Right atrium auricular region (tissue), 2 donors: ENCODE results near the gene ZNF813. TPM values are rescaled to one million over a fixed set of nuclear protein-coding genes. Genes with fewer than 3 reads are reported as not detected.

Experiments
- DNase-seq: peaks from one replicate; pipeline ENCODE4 v3.0.0-alpha.2; 2019; ENCODE audit warnings: low spot score
- H3K27ac ChIP-seq, 2 donors: fragments of 200-600 bp; sonication (generic); 1 replicate in 1 of 2; 2 replicates in 1 of 2; pipeline ENCODE4 v1.5.1; 2016 to 2019
- H3K27me3 ChIP-seq, 2 donors: fragments of 200-600 bp; sonication (generic); one replicate each; pipeline versions ENCODE4 v1.5.1 to v1.6.0; 2017 to 2019
- H3K36me3 ChIP-seq: fragments of 200-600 bp; sonication (generic); one replicate; pipeline ENCODE4 v1.5.1; 2016
- H3K4me1 ChIP-seq, 2 donors: fragments of 200-600 bp; sonication (generic); one replicate each; pipeline versions ENCODE4 v1.5.1 to v1.6.0; 2017 to 2019
- H3K4me3 ChIP-seq, 2 donors: fragments of 200-600 bp; sonication (generic); 1 replicate in 1 of 2; 2 replicates in 1 of 2; pipeline ENCODE4 v1.5.1; 2017 to 2019; ENCODE audit warnings: mild to moderate bottlenecking in 1 of 2, moderate library complexity in 1 of 2
- H3K9me3 ChIP-seq, 2 donors: fragments of 200-600 bp; sonication (generic); one replicate each; pipeline ENCODE4 v1.5.1; 2019
- CTCF ChIP-seq, 2 donors: fragments of 200-600 bp; sonication (generic); IDR thresholded peaks; one replicate each; pipeline ENCODE4 v1.5.1; 2019; ENCODE audit warnings: antibody characterized with exemption in 2 of 2
- total RNA-seq, 2 donors: library from RNA; depleted of rRNA; stranded (reverse); fragments of >200 nt; gene quantifications; one replicate each; pipeline ENCODE4 v1.1.0, GENCODE V29; 2016

Gene ZNF813
- total RNA-seq, 2 donors from 2014 or later, result 0.63 to 1.3 TPM

GRCh38 chr19:53530622-53531021, 63.1 kb downstream of the ZNF813 start:
- peaks cover 0 to 7% of the 10 kb centered on the region in 2 donors for H3K9me3 ChIP-seq
- no peaks in the 10 kb centered on the region for H3K4me1 ChIP-seq
- H3K4me3 ChIP-seq, result no peak overlapping the region
- no peak overlapping the region for H3K27ac ChIP-seq
- H3K27me3 ChIP-seq, result no peaks in the 10 kb centered on the region
- no peak for TF ChIP-seq CTCF (IDR thresholded peaks at IDR 0.05)
- no peaks in the 10 kb centered on the region for H3K36me3 ChIP-seq
- DNase-seq, result no peak

- no peak overlapping the region for H3K27ac ChIP-seq
- H3K4me3 ChIP-seq, result no peak overlapping the region
- no peaks in the 10 kb centered on the region for H3K36me3 ChIP-seq
- DNase-seq, result no peak
- no peaks in the 10 kb centered on the region for H3K4me1 ChIP-seq
- H3K27me3 ChIP-seq, result no peaks in the 10 kb centered on the region
- H3K9me3 ChIP-seq, result no peaks in the 10 kb centered on the region
- TF ChIP-seq CTCF (IDR thresholded peaks at IDR 0.05), result no peak
Measured at GRCh38 chr19:53531457-53531856, 63.9 kb downstream of the ZNF813 start.

- no peak for TF ChIP-seq CTCF (IDR thresholded peaks at IDR 0.05)
- Histone ChIP-seq H3K27me3 (no peaks in the 10 kb centered on the region), H3K36me3 (no peaks in the 10 kb centered on the region), H3K27ac (no peak overlapping the region), H3K4me1 (no peaks in the 10 kb centered on the region), H3K9me3 (no peaks in the 10 kb centered on the region), H3K4me3 (no peak overlapping the region)
- DNase-seq, result no peak
Measured at GRCh38 chr19:53532362-53532761, 64.8 kb downstream of the ZNF813 start.

GRCh38 chr19:53536225-53536548, 68.7 kb downstream of the ZNF813 start:
- no peak overlapping the region for H3K4me3 ChIP-seq
- no peaks in the 10 kb centered on the region for H3K9me3 ChIP-seq
- TF ChIP-seq CTCF (IDR thresholded peaks at IDR 0.05), result no peak
- H3K36me3 ChIP-seq, result no peaks in the 10 kb centered on the region
- H3K27me3 ChIP-seq, result no peaks in the 10 kb centered on the region
- DNase-seq, result no peak
- no peaks in the 10 kb centered on the region for H3K4me1 ChIP-seq
- H3K27ac ChIP-seq, result no peak overlapping the region

GRCh38 chr19:53537121-53537520, 69.6 kb downstream of the ZNF813 start:
- no peak for TF ChIP-seq CTCF (IDR thresholded peaks at IDR 0.05)
- Histone ChIP-seq H3K4me3 (peak overlapping the region; percentile 65 to 71), H3K9me3 (no peaks in the 10 kb centered on the region), H3K27ac (peak overlapping the region; percentile 85 to 88), H3K4me1 (no peaks in the 10 kb centered on the region), H3K36me3 (no peaks in the 10 kb centered on the region), H3K27me3 (no peaks in the 10 kb centered on the region)
- DNase-seq, result no peak

- DNase-seq, result peak; percentile 90
- H3K9me3 ChIP-seq, result no peaks in the 10 kb centered on the region
- TF ChIP-seq CTCF (IDR thresholded peaks at IDR 0.05), result peak in 1 of 2 donors; percentile 20
- H3K36me3 ChIP-seq, result peaks cover 3% of the 10 kb centered on the region
- peak within 1 kb of the TSS; percentile 65 to 71 for H3K4me3 ChIP-seq
- H3K27me3 ChIP-seq, result no peaks in the 10 kb centered on the region
- H3K27ac ChIP-seq, result peak within 1 kb of the TSS; percentile 85 to 88
- H3K4me1 ChIP-seq, result no peaks in the 10 kb centered on the region
Measured at GRCh38 chr19:53537521-53538377, 70.2 kb downstream of the ZNF813 start, which contains the start of gene ZNF331. Gene ZNF331 (plus strand): TSS chr19:53538145. CDS start chr19:53569377, 31,232 bp downstream.
